Measurements from ENCODE around the gene PTPRN2.

PTPRN2 gene

DNA sequence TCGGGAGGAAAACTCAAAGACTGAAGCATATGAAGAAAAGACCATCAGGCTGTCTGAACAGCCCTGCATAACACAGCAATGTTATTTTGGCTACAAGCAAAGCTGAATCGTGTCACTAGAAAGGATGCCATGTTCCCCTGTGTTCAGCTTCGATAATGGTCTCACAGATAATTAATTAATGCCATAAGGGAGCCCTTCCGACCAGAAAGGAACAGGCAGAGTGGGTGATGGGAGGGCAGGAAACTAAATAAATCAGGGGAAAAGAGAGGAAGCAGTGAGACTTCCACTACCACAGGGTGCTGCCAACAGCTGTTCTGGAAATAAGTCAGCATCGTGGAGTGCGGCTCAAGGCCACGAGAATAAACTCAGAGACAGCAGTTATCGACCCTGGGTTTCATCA lies 3.2 kb downstream of the PTPRN2 start:
- no peaks in the 10 kb centered on the region for H3K79me2 ChIP-seq
- no peak overlapping the region for H3K4me2 ChIP-seq (ENCODE audit: low read length)
- no peak overlapping the region for H3K27ac ChIP-seq
- no peak overlapping the region for H3K4me3 ChIP-seq (ENCODE audit: low read depth, low read length)
- no peaks in the 10 kb centered on the region for H3K9me3 ChIP-seq (ENCODE audit: control insufficient read depth, low read length)
- no peak overlapping the region for H3K9ac ChIP-seq
- no peaks in the 10 kb centered on the region for H3K27me3 ChIP-seq (ENCODE audit: control insufficient read depth, insufficient read depth, low read length)
- H2AFZ ChIP-seq, result no peak overlapping the region
- TF ChIP-seq, protein P1, sequence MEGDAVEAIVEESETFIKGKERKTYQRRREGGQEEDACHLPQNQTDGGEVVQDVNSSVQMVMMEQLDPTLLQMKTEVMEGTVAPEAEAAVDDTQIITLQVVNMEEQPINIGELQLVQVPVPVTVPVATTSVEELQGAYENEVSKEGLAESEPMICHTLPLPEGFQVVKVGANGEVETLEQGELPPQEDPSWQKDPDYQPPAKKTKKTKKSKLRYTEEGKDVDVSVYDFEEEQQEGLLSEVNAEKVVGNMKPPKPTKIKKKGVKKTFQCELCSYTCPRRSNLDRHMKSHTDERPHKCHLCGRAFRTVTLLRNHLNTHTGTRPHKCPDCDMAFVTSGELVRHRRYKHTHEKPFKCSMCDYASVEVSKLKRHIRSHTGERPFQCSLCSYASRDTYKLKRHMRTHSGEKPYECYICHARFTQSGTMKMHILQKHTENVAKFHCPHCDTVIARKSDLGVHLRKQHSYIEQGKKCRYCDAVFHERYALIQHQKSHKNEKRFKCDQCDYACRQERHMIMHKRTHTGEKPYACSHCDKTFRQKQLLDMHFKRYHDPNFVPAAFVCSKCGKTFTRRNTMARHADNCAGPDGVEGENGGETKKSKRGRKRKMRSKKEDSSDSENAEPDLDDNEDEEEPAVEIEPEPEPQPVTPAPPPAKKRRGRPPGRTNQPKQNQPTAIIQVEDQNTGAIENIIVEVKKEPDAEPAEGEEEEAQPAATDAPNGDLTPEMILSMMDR (IDR thresholded peaks at IDR 0.05), result no peak
- H3K4me1 ChIP-seq, result no peaks in the 10 kb centered on the region
- H3K36me3 ChIP-seq (ENCODE audit: control insufficient read depth, insufficient read depth, low read length), result no peaks in the 10 kb centered on the region

GRCh38 chr7:158583810-158584209 lies 3.8 kb downstream of the PTPRN2 start:
- Histone ChIP-seq H3K4me2 (ENCODE audit: low read length) (no peak overlapping the region), H3K79me2 (no peaks in the 10 kb centered on the region), H3K36me3 (ENCODE audit: control insufficient read depth, insufficient read depth, low read length) (no peaks in the 10 kb centered on the region), H3K27me3 (ENCODE audit: control insufficient read depth, insufficient read depth, low read length) (no peaks in the 10 kb centered on the region), H3K9ac (no peak overlapping the region), H2AFZ (no peak overlapping the region), H3K9me3 (ENCODE audit: control insufficient read depth, low read length) (no peaks in the 10 kb centered on the region), H3K27ac (no peak overlapping the region), H3K4me1 (no peaks in the 10 kb centered on the region), H3K4me3 (ENCODE audit: low read depth, low read length) (no peak overlapping the region)
- TF ChIP-seq, protein P1 (IDR thresholded peaks at IDR 0.05), result no peak

DNA sequence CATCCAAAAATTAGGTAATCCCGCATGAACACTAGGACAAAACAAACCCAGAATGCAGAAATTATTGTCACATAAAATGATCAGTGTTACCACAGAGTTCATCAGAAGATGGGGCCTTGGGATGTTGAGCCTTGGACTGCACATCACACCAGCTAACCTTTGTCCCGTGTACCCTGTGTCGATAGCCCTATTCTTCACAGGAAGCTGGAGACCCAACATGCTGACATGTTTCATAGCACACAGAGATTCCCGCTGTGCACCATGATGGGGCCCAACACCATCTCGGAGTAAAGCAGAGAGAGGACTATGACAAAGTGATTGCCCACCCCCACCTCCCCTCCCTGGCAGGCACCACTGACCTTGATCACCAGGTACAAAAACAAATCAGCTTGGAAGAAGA lies 4.5 kb downstream of the PTPRN2 start:
- no peaks in the 10 kb centered on the region for H3K4me1 ChIP-seq
- no peaks in the 10 kb centered on the region for H3K9me3 ChIP-seq (ENCODE audit: control insufficient read depth, low read length)
- H3K9ac ChIP-seq, result no peak overlapping the region
- no peaks in the 10 kb centered on the region for H3K36me3 ChIP-seq (ENCODE audit: control insufficient read depth, insufficient read depth, low read length)
- H2AFZ ChIP-seq, result no peak overlapping the region
- TF ChIP-seq, protein P1 (IDR thresholded peaks at IDR 0.05), result no peak
- H3K79me2 ChIP-seq, result no peaks in the 10 kb centered on the region
- H3K27ac ChIP-seq, result no peak overlapping the region
- H3K4me2 ChIP-seq (ENCODE audit: low read length), result no peak overlapping the region
- H3K27me3 ChIP-seq (ENCODE audit: control insufficient read depth, insufficient read depth, low read length), result no peaks in the 10 kb centered on the region
- no peak overlapping the region for H3K4me3 ChIP-seq (ENCODE audit: low read depth, low read length)

GRCh38 chr7:158582089-158582456 lies 5.5 kb downstream of the PTPRN2 start:
- H3K27ac ChIP-seq, result no peak overlapping the region
- no peak overlapping the region for H3K9ac ChIP-seq
- no peaks in the 10 kb centered on the region for H3K4me1 ChIP-seq
- no peaks in the 10 kb centered on the region for H3K9me3 ChIP-seq (ENCODE audit: control insufficient read depth, low read length)
- no peak overlapping the region for H2AFZ ChIP-seq
- TF ChIP-seq, protein P1 (IDR thresholded peaks at IDR 0.05), result no peak
- no peaks in the 10 kb centered on the region for H3K27me3 ChIP-seq (ENCODE audit: control insufficient read depth, insufficient read depth, low read length)
- H3K36me3 ChIP-seq (ENCODE audit: control insufficient read depth, insufficient read depth, low read length), result no peaks in the 10 kb centered on the region
- H3K79me2 ChIP-seq, result no peaks in the 10 kb centered on the region
- no peak overlapping the region for H3K4me2 ChIP-seq (ENCODE audit: low read length)
- H3K4me3 ChIP-seq (ENCODE audit: low read depth, low read length), result no peak overlapping the region

DNA sequence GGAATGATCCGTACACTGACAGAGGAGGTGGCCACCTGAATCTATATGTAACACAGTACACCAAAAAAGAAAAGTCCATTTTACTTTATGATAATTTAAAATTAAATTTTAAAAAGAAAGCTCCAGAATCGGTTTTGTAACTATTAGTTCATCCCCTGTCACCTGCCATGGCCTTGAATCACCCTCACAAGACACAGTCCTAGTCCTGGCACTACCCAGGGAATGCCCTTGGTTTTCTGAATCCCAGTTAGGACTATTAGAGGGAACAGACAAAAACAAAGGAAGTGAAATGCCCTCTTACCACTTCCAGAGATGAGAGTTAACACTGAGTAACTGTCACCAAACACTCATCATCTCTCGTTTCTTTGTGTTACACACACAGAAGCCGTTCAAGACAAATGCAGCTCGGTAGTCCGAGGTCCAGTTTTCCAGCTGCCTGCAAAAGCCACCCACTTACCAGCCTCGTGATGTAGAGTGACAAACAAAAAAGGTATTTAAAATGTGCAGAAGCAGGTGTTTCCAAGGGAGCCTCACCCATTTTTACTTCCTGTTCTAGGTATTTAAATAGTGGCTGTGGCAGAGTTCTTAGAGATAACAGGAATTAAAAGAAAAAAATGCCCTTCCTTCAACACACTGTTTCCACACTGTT lies 6.1 kb downstream of the PTPRN2 start:
- no peak overlapping the region for H3K27ac ChIP-seq
- TF ChIP-seq, protein P1 (IDR thresholded peaks at IDR 0.05), result no peak

More for the DNA sequence above, 6.1 kb downstream of the PTPRN2 start:
- H3K4me1 ChIP-seq, result no peaks in the 10 kb centered on the region
- no peaks in the 10 kb centered on the region for H3K9me3 ChIP-seq (ENCODE audit: control insufficient read depth, low read length)
- no peak overlapping the region for H2AFZ ChIP-seq
- H3K36me3 ChIP-seq (ENCODE audit: control insufficient read depth, insufficient read depth, low read length), result no peaks in the 10 kb centered on the region
- H3K4me2 ChIP-seq (ENCODE audit: low read length), result no peak overlapping the region
- H3K27me3 ChIP-seq (ENCODE audit: control insufficient read depth, insufficient read depth, low read length), result no peaks in the 10 kb centered on the region
- H3K79me2 ChIP-seq, result no peaks in the 10 kb centered on the region
- H3K4me3 ChIP-seq (ENCODE audit: low read depth, low read length), result no peak overlapping the region
- no peak overlapping the region for H3K9ac ChIP-seq

All from parathyroid adenoma (tissue), 2 donors.